ENCODE data around the gene FLAD1. TPM values are rescaled to one million over a fixed set of nuclear protein-coding genes. Genes with fewer than 3 reads are reported as not detected.

The FLAD1 gene
- total and polyA plus RNA-seq, 2 of the 4 experiments (the other 2 are of a cell fraction): 26.3 to 37.3 TPM

DNA sequence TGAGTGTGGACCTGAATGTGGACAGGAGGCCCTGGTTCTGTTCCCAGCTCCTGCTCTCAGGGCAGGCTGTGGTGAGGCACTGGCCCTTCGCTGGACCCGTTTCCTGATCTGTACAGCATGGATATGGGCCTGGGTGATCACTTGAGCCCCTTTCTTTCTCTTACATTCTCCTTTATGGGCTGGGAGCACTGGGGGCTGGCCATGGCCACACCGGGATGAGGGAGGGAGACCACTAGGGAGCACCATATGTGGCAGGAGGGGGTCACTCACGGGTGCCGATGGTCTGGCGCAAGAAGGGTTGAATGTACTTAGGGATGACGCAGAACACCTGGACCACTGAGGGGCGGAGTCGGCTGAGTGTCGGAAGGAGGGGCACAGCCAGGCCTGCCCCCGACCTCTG, 47.8 kb downstream of the FLAD1 start:
- CTCF ChIA-PET: no interaction called here
- H4K8ac ChIP-seq (ENCODE audit: low read depth in 2 of 2, low read length in 2 of 2): no peak overlapping the region

More for the DNA sequence above, 47.8 kb downstream of the FLAD1 start:
- Histone ChIP-seq H3K9me1 (ENCODE audit: insufficient read depth, low read length) (peaks cover 4% of the 10 kb centered on the region), H3K27ac (ENCODE audit: insufficient read depth, low read length) (no peak overlapping the region), H3K4me1 (ENCODE audit: control insufficient read depth, insufficient read depth, low read length) (peaks cover 3% of the 10 kb centered on the region; the same call in 1 of the 2 replicates), H4K91ac (ENCODE audit: insufficient read depth, low read depth, low read length) (no peak overlapping the region), H3K4me3 (ENCODE audit: insufficient read depth, low read depth, low read length) (no peak overlapping the region), H2BK15ac (ENCODE audit: low read depth, low read length) (no peak overlapping the region), H4K5ac (ENCODE audit: low read depth, low read length) (no peak overlapping the region), H3K23ac (ENCODE audit: low read depth, low read length) (no peak overlapping the region), H2BK120ac (ENCODE audit: low read depth, low read length) (no peak overlapping the region), H3K79me1 (ENCODE audit: low read depth in 1 of 2, low read length in 2 of 2) (no peaks in the 10 kb centered on the region), H2AK5ac (ENCODE audit: low read depth, low read length) (no peak overlapping the region), H2AFZ (replicated peaks; ENCODE audit: low read length, poor library complexity) (no peak overlapping the region), H3K9ac (ENCODE audit: low read depth, low read length) (no peak overlapping the region), H3K56ac (ENCODE audit: extremely low read depth, insufficient read depth, low read length) (no peak overlapping the region), H3K14ac (replicated peaks; ENCODE audit: low read depth, low read length) (no peak overlapping the region), H3K18ac (ENCODE audit: low read depth, low read length) (no peak overlapping the region), H4K20me1 (ENCODE audit: insufficient read depth, low read length) (no peaks in the 10 kb centered on the region; the same call in 1 of the 2 replicates), H2AK9ac (replicated peaks; ENCODE audit: low read depth, low read length, poor library complexity) (no peak overlapping the region), H3K4ac (ENCODE audit: low read depth, low read length) (no peak overlapping the region), H2BK20ac (ENCODE audit: low read depth, low read length) (no peak overlapping the region), H3K36me3 (ENCODE audit: control insufficient read depth, insufficient read depth, low read length) (no peaks in the 10 kb centered on the region), H3K4me2 (ENCODE audit: low read depth, low read length) (no peak overlapping the region), H3K27me3 (ENCODE audit: control insufficient read depth, insufficient read depth, low read length) (peaks cover 36% of the 10 kb centered on the region), H2BK5ac (ENCODE audit: low read depth, low read length, poor library complexity, severe bottlenecking) (no peak overlapping the region), H3K9me3 (ENCODE audit: control insufficient read depth, insufficient read depth, low read length) (no peaks in the 10 kb centered on the region)
- no CpG with 5 or more reads among the region's 11 CpGs for WGBS, 2 experiments (ENCODE audit: extremely low coverage in 2 of 2, insufficient read length in 1 of 2)
- intact Hi-C loops (cut with micrococcal nuclease) (no loop called here), dilution Hi-C loops (cut with HindIII; ENCODE audit: low sequenced_read_pairs, unreplicated experiment) (no loop called here), in situ Hi-C loops (cut with MboI; ENCODE audit: low sequenced_read_pairs) (no loop called here)
- no peak for DNase-seq
- no TSS peak for BruUV-seq (replicated peaks)
- no peak for ATAC-seq (ENCODE audit: low read depth)
- POLR2A ChIA-PET (ENCODE audit: unreplicated experiment): no interaction called here
- no peak for TF ChIP-seq CHD1 (IDR thresholded peaks at IDR 0.05; ENCODE audit: low read depth, low read length)
- no peak for TF ChIP-seq POLR2A (IDR thresholded peaks at IDR 0.05; ENCODE audit: low read depth, low read length)
- no peak for TF ChIP-seq SMC3 (IDR thresholded peaks at IDR 0.05; ENCODE audit: low read depth, low read length)
